Right atrium auricular region (tissue), 2 donors: ENCODE results near the gene CDC40. TPM values are rescaled to one million over a fixed set of nuclear protein-coding genes. Genes with fewer than 3 reads are reported as not detected.

Experiments used
- DNase-seq: peaks from one replicate; pipeline ENCODE4 v3.0.0-alpha.2; 2019; ENCODE audit warnings: low spot score
- H3K27ac ChIP-seq, 2 donors: fragments of 200-600 bp; sonication (generic); 1 replicate in 1 of 2; 2 replicates in 1 of 2; pipeline ENCODE4 v1.5.1; 2016 to 2019
- H3K27me3 ChIP-seq, 2 donors: fragments of 200-600 bp; sonication (generic); one replicate each; pipeline versions ENCODE4 v1.5.1 to v1.6.0; 2017 to 2019
- H3K36me3 ChIP-seq: fragments of 200-600 bp; sonication (generic); one replicate; pipeline ENCODE4 v1.5.1; 2016
- H3K4me1 ChIP-seq, 2 donors: fragments of 200-600 bp; sonication (generic); one replicate each; pipeline versions ENCODE4 v1.5.1 to v1.6.0; 2017 to 2019
- H3K4me3 ChIP-seq, 2 donors: fragments of 200-600 bp; sonication (generic); 1 replicate in 1 of 2; 2 replicates in 1 of 2; pipeline ENCODE4 v1.5.1; 2017 to 2019; ENCODE audit warnings: mild to moderate bottlenecking in 1 of 2, moderate library complexity in 1 of 2
- H3K9me3 ChIP-seq, 2 donors: fragments of 200-600 bp; sonication (generic); one replicate each; pipeline ENCODE4 v1.5.1; 2019
- CTCF ChIP-seq, 2 donors: fragments of 200-600 bp; sonication (generic); IDR thresholded peaks; one replicate each; pipeline ENCODE4 v1.5.1; 2019; ENCODE audit warnings: antibody characterized with exemption in 2 of 2
- total RNA-seq, 2 donors: library from RNA; depleted of rRNA; stranded (reverse); fragments of >200 nt; gene quantifications; one replicate each; pipeline ENCODE4 v1.1.0, GENCODE V29; 2016

Gene CDC40
- total RNA-seq, 2 donors from 2014 or later = 9.9 to 10.1 TPM

DNA sequence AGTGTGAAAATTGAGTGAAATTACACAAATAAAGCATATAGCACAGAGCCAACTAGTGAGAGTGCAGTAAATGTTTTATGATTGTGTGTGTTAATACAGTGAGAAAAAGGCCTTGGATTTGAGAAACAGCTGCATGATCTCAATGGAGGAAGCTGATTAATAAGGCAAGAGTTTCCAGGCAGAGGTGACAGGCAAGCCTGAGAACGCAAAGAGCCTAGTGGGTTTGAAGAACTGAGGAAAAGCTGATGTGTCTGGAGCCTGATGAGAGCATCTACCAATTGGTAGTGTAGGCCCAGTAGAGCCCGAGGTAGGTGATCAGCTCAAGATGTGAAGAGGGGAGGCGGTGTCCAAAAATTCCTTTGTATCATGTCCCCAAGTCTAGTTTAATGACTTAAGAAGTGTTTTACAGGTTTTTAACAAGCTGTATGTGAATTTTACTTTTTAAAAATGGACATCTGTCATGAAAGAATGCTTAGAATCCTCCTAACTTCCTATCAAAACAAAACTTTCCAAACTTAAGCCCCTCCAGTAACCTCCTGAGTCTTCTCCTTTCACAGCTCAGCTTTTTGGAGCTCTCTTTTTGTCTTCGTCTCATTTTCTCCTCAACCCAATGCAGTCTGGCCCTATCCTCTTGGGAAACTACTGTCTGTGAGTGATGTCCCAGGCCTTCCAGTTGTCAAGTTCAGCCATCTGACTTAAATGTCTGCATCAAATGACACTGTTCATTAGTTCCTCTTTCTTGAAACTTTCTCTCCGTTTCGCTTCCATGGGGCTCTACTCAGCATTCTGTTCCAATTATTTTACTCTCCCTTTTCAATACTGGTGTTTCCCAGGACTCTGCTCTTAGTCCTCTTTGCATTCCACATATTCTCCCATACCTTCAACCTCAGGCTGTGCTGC, 1.2 kb downstream of the CDC40 start:
- no peak for DNase-seq
- no peak for TF ChIP-seq CTCF (IDR thresholded peaks at IDR 0.05)
- peaks cover 0 to 31% of the 10 kb centered on the region in 2 donors for H3K4me1 ChIP-seq

DNA sequence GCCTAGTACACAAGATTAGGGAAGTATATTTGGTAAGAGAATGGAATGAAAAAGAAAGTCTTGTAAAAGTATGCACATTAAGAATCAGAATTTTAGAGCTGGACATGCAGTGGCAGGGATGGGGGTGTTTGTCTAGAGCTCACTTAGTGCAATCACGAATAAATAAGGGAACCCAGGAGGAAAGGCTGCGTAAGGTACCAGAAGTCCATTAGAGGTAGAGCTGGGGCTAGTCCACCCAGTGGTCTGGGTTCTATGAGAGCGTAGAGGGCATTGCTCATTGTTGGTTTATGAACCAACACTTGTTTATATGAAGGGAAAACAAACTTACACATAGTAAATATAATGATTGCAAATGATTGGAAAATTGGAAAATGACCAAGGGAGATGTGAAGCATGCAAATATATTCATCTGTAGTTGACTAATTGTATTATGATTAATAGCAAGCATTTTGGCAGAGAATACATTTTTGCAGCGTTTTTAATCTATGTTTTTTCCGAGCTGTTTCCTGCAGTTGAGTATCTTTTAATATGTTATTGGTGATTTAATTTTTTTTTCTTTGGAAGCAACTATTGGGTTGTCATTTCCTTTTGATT, 3.2 kb downstream of the CDC40 start:
- no peak for DNase-seq
- Histone ChIP-seq H3K36me3 (no peaks in the 10 kb centered on the region), H3K9me3 (no peaks in the 10 kb centered on the region), H3K4me1 (peaks cover 0 to 28% of the 10 kb centered on the region in 2 donors), H3K27me3 (no peaks in the 10 kb centered on the region), H3K4me3 (no peak overlapping the region), H3K27ac (no peak overlapping the region)
- no peak for TF ChIP-seq CTCF (IDR thresholded peaks at IDR 0.05)

More for the DNA sequence above, 1.2 kb downstream of the CDC40 start:
- Histone ChIP-seq H3K27ac (peak overlapping the region in 1 of 2 donors; percentile 76), H3K9me3 (no peaks in the 10 kb centered on the region), H3K27me3 (no peaks in the 10 kb centered on the region), H3K36me3 (no peaks in the 10 kb centered on the region), H3K4me3 (peak overlapping the region; percentile 88 to 93)

GRCh38 chr6:110185879-110186278, 5.7 kb downstream of the CDC40 start:
- TF ChIP-seq CTCF (IDR thresholded peaks at IDR 0.05) = no peak
- Histone ChIP-seq H3K27ac (no peak overlapping the region), H3K4me1 (peaks cover 0 to 29% of the 10 kb centered on the region in 2 donors)

DNA sequence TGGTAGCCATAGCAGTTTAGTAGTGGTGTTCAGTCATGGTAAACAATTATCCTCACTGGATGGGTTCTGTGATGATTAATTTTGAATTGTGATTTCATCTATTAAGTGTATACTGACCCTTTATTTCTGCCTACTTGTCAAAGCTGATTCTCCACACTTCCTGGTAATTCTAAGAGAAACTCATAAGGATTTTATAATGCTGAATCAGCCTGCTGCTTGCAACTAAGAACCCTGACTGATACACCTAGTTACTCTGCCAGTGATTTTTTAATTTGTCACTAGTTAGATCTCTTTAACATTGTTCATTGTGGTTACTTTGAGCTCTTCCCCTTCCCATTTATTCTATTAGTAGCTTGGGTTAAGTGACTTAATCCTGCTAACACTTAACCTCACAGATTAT, 8.6 kb downstream of the CDC40 start:
- Histone ChIP-seq H3K27ac (no peak overlapping the region), H3K4me1 (peaks cover 0 to 18% of the 10 kb centered on the region in 2 donors), H3K36me3 (peaks cover 6% of the 10 kb centered on the region), H3K9me3 (no peaks in the 10 kb centered on the region), H3K4me3 (no peak overlapping the region), H3K27me3 (no peaks in the 10 kb centered on the region)
- no peak for DNase-seq
- no peak for TF ChIP-seq CTCF (IDR thresholded peaks at IDR 0.05)

More at GRCh38 chr6:110185879-110186278, 5.7 kb downstream of the CDC40 start:
- no peaks in the 10 kb centered on the region for H3K36me3 ChIP-seq
- no peak overlapping the region for H3K4me3 ChIP-seq
- H3K9me3 ChIP-seq = no peaks in the 10 kb centered on the region
- H3K27me3 ChIP-seq = no peaks in the 10 kb centered on the region
- no peak for DNase-seq

DNA sequence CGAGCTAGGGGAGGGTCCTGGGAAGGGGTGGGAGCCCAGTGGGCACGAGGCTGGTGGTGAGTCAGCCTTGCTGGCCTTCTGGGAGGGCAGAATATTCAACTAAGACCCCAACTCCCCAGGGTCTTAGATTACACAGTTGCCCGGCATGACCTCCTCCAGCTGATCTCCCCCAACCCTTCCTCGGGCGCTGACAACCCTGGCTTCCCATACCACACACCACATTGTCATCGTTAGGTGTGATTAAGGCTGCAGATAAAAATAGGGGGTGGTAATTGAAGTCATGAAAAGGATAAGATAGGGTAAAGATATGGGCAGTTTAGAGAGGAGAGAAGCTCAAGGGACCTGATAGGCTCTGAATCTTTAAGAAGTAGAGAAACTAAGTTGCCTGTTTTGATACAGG, 10.5 kb downstream of the CDC40 start:
- TF ChIP-seq CTCF (IDR thresholded peaks at IDR 0.05) = no peak
- no peak overlapping the region for H3K27ac ChIP-seq
- DNase-seq = no peak

More for the DNA sequence above, 10.5 kb downstream of the CDC40 start:
- H3K27me3 ChIP-seq = no peaks in the 10 kb centered on the region
- H3K4me3 ChIP-seq = no peak overlapping the region
- H3K36me3 ChIP-seq = peaks cover 11% of the 10 kb centered on the region
- H3K9me3 ChIP-seq = no peaks in the 10 kb centered on the region
- peaks cover 0 to 18% of the 10 kb centered on the region in 2 donors for H3K4me1 ChIP-seq
